Measurements from ENCODE around the gene CRTC2.

Gene CRTC2

DNA sequence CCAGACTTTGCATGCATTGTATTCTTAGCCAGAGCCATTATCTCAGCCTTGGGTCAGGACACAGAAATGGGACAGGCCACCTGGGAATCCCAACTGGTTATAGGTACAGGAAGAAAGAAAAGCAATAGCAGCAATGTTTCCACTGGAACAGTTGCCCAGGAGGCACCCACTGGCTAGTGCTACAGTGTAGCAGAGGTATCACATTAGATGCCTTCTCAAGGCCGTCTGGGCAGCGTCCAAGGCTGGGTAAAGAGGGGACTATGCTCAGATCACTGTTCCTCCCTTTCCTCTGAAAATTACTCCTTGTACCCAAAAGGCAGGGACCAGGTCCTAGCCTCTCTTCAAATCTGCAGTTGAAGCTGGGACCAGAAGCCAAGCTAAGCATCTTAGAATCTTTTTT lies 11.9 kb upstream of the CRTC2 start:
- DNase-seq: no peak

DNA sequence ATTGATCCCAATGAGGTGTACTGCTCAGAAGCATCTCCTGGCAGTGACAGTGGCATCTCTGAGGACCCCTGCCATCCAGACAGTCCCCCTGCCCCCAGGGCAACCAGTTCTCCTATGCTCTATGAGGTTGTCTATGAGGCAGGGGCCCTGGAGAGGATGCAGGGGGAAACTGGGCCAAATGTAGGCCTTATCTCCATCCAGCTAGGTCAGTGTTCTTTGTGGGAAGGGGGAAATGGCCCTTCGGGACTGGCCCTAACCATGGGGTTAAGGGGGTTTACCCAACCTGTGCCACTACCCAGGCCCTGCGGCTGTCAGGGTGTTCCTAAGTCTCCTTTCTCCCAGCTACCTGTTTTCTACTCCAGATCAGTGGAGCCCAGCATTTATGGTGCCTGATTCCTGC lies 10.6 kb upstream of the CRTC2 start:
- no peak for DNase-seq

DNA sequence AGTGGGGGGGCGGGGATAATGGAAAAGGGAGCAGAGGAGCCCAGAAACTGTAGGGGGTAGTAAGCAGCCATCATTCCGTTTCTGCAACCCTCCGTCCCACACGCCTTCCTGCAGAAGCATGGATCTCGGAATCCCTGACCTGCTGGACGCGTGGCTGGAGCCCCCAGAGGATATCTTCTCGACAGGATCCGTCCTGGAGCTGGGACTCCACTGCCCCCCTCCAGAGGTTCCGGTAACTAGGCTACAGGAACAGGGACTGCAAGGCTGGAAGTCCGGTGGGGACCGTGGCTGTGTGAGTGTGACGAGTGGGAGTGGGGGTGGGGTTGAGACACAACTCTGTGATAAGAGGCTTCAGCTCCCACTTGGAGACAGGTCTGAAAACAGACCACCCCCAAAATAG lies 10.0 kb upstream of the CRTC2 start:
- DNase-seq: no peak

DNA sequence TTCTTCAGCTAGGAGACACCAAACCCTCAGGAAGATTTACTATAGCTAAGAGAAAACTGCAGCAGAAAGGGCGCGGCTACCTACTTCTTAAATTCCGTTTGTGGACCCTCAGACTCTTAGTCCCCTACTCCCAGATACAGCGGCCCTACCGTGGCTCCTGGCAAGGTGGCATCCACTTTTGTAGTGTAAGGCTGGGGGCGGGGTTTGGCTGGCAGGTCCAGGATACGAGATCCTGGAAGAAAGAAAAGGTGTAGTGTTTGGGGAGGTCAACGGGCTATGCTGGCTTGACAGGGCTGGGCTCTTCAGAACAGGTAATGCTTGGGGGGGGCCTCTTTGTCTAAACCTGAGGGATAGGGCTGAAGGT lies 9.6 kb upstream of the CRTC2 start:
- DNase-seq: peak; percentile 81

DNA sequence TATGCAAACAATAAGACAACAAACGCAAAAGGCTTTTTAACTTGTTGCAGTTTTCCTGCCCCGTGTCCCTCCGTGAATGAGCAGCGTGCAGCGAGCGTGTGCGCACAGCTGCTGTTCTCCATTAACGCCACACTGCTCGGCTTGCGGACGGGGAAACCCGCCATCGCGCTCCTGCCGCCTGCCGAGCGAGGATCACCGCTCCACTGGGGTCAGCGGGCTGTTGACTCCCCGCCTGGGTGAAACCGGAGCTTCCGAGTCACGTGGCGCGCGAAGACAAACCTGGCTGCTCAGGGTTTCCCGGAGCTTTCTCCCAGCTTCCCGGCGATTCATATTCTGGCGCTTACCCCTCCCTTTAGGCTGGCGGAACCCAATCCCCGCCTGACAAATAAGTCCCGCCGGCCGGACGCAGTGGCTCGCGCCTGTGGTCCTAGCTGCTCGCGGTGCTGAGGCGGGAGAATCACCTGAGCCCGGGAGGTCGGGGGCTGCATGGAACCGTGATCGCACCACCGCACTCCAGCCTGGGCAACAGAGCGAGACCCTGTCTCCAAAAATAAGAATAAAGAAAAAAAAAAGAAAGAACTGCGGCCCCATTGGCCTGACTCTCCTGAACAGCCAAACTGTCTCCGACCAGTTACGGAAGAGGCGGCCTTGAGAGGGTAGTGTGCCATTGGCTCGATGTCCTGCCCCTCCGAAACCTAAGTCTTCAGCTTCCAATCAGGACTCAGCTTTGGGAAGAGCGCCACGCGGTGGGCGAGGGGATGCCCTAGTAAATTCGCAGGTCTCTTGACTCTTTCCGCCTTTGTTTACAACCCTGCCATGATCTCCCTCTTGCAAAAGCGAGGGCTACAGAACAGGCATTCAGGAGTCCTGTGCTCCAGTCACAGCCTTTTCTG lies 8.9 kb upstream of the CRTC2 start, which contains the start of gene CREB3L4:
Gene CREB3L4 (plus strand): TSS at position 796 of the 893 bp plus-strand sequence. CDS start 624 bp downstream, outside the sequence.
- DNase-seq: peak; percentile 98

DNA sequence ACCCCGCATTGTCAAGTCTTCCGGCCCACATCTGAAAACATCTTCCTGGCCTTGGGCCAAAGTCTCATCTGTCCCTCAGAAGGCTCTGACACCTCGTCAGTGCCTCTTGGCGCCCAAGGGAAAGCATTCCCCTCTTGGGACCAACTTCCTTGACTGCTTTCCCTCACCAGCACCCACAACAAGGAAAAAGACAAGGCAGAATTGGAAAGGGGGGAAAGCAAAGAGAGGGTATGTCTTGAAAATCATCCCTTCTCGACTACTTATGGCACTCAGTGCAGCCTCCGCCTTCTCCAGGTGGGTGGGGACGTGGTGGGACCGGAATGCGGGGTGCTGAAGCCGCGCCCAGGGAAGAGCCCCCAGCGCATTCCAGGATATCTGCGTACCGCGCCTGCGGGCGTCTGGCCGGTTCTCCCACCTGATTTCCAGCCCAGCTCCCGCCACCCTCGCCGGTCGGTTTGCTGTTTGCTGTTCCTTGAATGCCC lies 5.5 kb upstream of the CRTC2 start:
- peak; percentile 18 for DNase-seq

DNA sequence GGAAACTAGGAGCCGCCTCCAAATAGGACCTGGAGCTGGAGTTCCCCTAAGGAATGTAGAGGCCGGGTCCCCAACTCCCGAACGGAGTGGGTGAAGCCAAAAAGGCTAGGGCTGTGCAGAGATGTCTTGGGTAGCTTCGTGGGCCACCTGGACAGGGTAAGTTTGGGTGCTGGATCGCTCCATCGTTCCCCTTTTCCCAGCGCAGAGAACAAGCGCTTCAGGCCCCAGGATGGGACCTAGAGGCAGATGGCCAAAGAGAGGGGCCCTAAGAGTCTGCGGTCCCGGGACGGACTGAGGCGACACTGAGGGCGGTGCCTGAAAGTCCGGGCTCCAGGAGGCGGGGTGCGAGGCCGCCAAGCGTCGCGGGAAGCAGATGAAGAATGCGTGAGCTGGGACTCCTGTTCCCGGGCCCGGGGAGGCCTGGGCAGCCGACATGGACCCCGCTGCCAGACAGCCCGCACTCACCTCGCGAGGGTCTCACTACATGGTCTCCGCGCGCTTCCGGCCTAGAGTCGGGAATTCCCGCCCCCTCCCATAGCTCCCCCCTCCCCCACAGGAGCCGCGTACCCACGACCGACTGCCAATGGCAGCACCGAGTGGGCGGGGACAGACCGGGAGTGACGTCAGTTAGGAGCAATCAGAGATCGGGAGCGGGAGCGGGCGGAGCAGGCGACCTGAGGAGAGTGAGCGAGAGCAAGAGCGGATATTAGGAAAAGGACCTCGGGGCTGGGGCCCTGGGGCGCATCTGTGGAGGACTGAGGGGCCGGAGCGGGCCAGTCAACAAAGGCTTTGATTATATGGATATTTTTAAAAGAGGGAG lies 4.8 kb upstream of the CRTC2 start, which contains the start of gene SLC39A1:
Gene SLC39A1 (minus strand): TSS at position 508 of the 820 bp plus-strand sequence. CDS start 822 bp downstream, outside the sequence.
- DNase-seq: peak; percentile 94

DNA sequence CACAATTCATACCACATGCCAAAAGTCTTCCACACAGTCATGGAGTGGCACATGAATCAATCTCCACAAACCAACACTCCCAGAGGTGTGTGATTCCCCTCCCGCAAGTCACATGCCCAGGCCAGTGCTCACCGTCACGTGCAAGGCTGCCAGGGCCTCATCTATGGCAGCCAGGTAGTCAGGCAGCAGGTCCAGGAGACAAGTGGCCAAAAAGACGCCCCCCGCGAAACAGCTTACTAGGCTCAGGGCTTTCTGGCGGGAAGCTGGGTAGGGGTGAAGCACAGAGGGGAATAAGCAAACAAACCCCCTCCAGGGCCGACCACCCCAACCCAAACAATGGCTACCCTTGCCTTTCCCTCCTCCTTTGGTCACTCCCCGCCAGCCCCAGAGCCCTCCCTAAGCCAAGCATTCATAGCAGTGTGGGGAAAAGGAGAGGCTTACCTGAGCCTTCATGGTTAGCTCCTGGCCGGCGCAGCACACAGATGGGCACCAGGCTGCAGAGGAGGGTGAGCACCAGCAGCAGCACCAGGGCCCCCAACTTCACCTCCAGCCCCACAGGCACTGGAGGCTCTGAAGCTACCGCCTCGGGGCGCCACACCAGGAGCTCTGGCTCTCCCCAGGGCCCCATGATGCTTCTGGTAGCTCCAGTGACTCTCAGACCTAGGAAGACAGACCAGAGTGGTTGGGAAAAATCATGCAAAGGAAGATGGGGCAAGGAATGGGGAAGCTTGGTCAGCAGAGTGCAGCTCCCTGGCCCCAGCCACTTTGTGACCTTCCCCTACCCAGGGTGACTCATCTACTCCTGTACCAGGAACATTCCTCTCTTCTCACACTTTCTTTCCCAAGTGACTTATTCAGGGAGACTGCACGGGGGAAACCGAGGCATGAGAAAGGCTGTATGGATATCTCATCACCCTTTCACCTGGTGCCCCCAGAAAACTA lies 3.9 kb upstream of the CRTC2 start:
- DNase-seq: no peak

DNA sequence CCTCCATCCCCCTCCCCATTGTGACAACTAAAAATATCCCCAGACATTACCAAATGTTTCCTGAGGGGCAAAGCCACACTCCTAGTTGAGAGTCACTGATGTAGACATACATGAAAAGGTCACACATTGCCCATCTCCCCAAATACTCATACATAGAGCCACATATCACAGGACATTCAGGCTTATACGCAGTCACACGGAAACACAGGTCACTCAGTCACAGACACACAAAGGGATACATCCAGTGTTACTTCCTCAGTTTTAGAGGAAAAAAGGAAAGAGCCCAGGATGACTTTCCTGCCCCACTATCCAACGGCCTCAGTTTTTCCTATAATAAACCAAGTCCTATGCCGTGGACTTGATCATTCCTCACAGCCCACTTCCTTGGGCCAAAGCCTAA lies 3.0 kb upstream of the CRTC2 start:
- DNase-seq: no peak

DNA sequence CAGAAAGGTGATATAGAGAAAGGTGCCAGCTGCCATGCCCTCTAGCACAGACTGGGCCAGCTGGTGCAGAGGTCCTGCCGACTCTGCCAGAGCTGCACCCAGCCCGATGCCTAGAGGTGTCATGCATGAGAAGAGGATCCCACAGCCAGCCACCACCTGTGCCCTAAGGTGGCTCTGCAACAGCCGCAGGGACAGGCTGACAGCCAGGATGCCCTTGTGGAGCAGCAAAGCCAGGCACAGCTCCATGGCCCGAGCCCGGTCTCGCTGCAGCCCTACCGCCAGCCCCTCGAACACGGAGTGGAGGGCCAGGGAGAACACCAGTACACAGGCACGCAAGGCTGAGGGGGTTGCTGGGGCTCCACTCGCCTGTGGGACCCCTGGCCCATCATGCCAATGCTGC lies 1.8 kb upstream of the CRTC2 start:
- no peak for DNase-seq

DNA sequence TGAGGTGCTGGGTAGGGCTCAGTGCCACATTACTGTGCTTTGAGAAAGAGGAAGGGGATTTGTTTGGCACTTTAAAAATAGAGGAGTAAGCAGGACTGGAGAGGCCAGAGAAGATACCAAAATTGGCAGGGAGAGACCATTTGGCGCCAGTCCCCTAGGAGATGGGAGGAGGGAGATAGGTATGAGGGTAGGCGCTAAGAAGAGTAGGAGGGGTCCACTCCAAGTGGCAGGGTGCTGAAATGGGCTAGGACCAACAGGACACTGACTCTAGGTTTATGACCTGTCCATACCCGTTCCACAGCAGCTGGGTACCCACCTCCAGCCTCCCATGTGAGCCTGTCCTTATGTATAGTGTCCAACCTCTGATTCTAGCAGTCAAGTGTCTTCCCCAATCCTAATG lies 1.0 kb upstream of the CRTC2 start:
- no peak for DNase-seq

DNA sequence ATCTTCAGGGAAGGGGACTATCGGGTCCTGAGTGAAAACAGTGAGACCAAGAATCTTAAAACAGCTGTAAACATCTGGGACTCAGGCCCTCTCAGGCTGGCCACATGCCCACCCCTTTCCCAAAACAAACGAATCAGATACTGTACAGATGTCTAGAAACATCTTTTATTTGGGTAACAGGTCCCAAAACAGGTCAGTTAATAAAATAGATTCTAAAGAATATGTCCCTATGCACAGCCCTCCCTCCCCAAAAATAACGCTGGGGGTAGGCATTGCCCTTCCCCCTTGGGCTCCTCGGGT lies 499 bp upstream of the CRTC2 start:
- DNase-seq: no peak

DNA sequence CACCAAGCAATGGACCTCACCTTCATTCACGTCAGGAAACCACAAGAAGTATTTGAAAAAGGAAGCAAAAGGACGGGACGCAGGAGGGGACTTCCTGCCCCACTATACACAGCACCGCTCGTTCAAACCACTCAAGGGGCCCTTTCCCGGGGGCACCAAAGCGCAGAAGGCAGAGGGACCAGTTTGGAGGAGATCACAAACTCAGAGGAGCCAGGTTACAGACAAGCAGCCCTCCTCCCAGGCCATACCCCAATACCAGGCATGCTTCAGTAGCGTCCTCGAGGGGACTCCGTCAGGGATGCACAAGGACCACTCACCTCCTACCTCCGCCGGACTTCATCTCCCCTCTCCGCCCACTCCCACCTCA lies 685 bp downstream of the CRTC2 start:
- no peak for DNase-seq

DNA sequence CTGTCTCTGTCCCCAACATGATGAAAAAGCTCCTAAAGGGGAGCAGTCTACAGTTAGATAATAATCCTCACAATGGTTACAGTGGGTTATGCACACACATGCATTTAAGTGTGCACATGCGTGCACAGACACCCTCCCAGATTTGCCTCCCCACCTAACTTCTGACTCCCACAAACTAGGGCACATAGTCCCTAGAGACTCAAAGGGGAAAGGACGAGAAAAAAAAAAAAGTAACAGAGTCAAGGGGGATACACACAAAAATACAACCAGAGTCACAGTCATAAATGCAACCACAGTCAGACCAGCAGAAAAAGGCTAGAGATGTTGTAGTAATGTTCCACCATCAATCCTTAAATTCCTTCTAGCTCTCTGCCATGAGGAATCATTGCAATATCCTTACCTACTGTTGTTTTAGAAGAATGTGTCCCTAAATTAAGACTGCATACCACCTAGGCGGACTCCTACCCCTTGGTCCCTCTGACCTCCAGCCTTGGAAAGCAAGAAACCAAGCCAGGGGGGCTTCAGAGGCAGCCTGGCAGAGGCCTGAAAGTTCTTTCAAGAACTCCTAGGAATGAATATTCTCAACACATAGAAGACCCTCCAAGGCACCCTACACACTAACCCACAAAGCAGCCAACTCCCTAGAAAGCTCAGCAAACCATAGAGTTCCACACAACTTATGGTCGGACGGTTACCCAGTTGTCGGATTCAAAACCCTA lies 1.3 kb downstream of the CRTC2 start:
- no peak for DNase-seq

DNA sequence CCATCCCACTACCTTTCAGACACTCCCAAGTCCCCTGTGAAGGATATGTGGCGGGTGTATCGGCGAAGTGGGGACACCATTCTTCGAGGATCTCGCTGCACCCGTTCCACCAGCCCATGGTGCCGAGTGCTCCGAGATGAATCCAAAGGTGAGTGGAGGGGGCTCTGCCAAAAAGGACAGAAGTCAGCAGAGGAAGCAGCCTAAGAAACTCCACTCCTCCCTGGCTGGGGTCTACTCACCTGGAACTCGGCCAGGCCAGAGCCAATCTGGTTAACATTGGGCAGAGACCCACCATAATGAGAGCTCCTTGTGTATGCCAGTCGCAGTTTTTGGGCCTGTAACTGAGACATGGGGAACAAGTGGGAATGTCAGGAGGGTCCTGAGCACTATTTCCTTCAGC lies 3.6 kb downstream of the CRTC2 start:
- DNase-seq: no peak

DNA sequence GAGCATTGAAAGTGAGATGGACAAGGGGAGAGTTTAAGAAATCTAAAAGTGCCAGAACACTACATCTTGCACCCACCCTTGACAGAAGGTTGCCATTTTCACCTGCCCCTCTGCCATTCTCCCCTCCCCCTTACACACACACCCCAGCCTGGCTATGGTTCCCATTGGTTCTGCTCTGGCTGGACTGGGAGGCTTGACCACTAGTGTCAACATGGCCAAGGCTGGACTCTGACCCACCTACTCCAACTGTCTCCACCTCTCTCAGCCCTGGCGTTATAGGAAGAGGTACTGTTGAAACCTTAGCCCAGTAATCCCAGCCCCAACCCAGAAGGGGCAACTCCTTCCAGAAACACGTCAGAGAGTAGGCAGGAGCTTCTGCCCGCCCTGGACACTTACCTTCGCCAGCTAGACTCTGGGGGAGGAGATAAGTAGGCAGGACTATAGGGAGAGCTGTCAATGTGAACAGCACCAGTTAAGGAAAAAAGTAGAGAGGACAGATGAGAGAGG lies 4.5 kb downstream of the CRTC2 start:
- no peak for DNase-seq

DNA sequence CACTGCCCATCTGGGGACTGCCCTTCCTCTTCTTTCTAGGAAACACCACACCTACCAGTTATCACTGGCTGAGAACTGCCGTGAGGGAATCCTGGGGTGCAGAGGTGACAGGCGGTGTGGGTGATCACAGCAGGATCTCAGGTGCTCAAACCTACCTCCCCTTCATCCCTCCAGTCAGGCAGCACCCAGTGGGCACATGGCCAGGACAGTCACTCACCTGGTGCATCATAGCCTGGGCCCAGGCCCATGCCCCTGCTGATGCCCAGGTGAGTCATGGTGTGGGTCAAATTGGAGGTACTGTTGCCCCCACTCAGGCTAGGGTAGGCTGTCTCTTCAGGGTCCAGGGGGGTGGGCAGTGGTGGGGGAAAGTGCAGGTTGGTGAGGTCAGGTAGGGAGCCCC lies 6.6 kb downstream of the CRTC2 start:
- no peak for DNase-seq

DNA sequence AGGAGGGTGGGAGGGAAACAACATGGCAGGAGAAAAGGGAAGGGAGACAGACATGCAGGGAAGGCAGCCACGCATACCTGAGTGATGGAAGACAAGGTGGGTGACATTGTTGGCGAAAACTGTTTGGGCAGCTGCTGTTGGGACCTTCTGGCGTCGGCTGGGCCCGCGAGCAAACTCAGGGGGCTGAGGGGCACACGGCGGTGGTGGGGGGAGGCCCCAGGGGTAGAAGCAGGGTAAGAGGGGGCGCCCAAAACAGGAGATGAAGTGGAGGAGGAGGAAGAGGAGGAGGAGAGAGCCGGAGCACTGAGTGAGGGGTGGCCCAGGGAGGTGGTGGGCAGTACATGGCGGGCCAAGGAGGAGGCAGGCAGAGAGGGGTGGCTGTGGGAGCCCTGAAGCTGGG lies 7.2 kb downstream of the CRTC2 start:
- no peak for DNase-seq

DNA sequence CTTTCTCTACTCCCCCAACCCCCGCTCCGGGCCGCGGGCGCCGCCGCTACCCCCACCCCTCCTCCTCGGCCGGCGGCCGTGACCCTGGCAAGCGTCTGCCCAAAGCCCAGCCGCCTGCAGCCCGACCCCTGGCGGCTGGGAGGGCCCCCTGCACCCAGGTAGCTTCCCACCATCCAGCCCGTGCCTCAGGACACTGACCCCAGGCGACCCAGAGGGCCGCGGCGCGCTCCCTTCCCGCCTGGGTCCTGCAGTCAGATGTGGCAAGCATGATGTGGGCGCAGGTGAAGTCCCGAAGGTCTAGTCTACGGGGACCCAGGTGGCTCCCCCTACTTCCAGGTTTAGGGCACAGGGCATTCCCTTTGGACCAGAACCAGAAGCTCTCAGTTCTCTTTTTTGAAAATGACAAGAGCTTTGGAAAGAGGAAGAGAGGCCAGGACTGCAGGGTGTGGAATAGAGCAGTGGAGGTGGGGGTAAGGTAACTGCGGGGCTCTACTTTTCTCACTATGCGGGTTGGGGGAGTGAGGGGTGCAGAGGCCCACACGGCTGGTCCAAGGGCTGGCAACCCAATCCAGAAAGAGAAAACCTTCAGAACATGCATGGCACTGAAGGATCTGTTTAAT lies 11.7 kb downstream of the CRTC2 start, which contains the start of gene DENND4B:
Gene DENND4B (minus strand): TSS at position 97 of the 620 bp plus-strand sequence. CDS start 2,344 bp downstream, outside the sequence.
- peak; percentile 55 for DNase-seq

DNA sequence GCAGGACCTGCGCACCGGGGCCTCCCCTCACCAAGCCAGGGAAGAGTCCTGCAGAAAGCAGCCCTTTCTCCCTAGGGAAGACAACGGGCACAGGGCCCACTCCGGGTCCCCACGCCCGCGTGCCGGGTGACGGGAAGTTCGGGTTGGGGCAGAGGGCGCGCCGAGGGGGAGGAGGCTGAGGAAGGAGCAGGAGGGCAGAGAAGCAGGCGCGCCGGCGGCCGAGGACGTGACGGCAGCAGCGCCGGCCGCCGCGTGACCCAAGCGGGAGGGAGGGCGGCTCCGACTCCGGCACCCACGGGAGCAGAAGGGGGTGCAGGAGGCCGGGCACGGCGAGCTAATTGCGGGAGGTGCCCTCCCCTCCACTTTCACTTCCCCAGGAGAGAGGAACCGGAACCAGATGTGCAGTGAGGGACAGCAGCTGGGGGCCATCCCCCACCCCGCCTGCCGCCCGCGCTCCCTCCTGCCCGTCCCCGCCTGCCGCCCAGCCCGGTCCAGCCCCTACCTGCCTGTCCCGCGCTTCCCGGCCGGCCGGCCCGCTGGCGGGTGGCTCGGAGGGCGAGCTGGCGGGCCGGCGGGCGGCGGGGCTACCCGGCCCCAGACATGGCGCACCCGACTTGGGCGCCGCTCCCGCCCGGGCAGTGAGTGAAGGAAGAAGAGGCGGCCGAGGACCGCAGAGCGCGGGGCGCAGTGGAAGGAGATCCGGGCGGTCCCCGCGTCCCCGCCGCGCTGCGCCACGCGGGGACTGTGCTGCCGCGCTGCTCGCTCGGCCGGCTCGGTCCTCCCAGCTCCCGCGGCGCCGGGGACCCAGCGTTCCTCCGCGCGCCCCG lies 12.4 kb downstream of the CRTC2 start:
- no peak for DNase-seq
